Epithelial cell of esophagus (primary cell): ENCODE data around the gene KCNG1.
"Not testable (repeated sequence)": the region's sequence is repeated elsewhere in the genome, so short reads cannot be mapped to it uniquely, and the experiment has no call there.

Source experiments
- DNase-seq: peaks from one replicate; pipeline ENCODE4 v3.0.0; 2010; ENCODE audit warnings: low read depth
- H3K4me3 ChIP-seq: 2 replicates; pipeline ENCODE4 v1.5.1; 2011; ENCODE audit warnings: mild to moderate bottlenecking, low read length, control low read depth
- CTCF ChIP-seq: IDR thresholded peaks from 2 replicates; pipeline ENCODE4 v1.5.1; 2011; ENCODE audit warnings: low read depth, mild to moderate bottlenecking, low read length, control low read depth, inconsistent platforms; ENCODE audit not compliant: insufficient read depth; ENCODE audit errors: missing control alignments

The KCNG1 gene

DNA sequence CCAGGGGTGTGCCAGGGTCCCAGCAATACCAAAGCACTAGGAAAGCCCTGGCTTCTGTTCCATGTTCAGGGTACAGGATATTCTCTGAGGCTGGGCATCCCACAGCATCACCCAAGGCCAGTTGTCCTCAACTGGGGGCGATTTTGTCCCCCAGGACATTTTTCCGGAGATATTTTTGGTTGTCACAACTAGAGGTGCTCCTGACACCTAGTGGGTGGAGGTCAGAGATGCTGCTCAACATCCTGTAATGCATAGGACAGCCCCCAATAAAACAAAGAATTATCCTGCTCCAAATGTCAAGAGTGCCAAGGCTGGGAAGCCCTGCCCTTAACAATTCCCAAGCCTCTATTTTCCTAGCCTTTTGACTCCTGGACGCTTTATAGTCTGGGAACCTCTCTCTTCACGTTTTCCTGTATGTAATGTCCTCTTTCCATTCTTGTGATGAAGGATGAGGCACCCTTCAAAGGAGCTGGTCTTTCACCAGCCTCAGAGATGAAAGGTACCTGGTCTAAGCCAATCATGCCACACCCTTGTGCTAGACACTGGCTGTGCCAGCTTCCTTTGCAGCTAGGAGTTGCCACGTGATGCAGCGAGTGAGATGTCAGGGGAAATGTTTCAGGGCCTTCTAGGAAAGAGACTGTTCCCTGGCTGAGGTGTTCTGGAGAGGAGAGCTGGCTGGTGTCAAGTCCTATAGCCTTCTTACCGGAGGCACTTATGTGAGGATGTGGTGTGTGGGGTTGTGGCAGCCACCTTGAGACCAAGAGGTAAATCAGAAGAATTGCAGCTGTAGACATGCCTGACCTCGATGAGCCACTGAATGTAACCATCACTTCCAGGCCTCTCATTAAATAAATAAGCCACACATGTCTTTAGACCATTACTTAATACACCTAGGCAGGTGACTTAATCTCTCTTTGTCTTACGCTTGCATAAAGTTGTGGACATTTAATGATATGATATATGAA lies 23.4 kb upstream of the KCNG1 start:
- no peak overlapping the region for H3K4me3 ChIP-seq
- TF ChIP-seq CTCF, result no peak
- no peak for DNase-seq

GRCh38 chr20:51045492-51045891 lies 22.6 kb upstream of the KCNG1 start:
- H3K4me3 ChIP-seq, DNase-seq: not testable (repeated sequence)

GRCh38 chr20:51044796-51045195 lies 21.9 kb upstream of the KCNG1 start:
- no peak for TF ChIP-seq CTCF
- DNase-seq, result no peak
- no peak overlapping the region for H3K4me3 ChIP-seq

DNA sequence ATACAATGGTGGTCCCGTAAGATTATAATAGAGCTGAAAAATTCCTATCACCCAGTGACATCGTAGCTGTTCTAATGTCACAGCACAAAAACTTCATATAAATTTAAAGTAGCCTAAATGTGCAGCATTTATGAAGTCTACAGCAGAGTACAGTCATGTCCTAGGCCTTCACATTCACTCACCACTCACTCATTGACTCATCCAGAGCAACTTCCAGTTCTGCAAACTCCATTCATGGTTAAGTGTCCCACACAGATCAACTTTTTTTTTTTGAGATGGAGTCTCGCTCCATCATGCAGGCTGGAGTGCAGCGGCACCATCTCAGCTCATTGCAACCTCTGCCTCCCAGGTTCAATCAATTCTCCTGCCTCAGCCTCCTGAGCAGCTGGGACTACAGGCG lies 20.9 kb upstream of the KCNG1 start:
- DNase-seq, result peak; percentile 75
- TF ChIP-seq CTCF, result no peak
- no peak overlapping the region for H3K4me3 ChIP-seq

- no peak overlapping the region for H3K4me3 ChIP-seq
- no peak for TF ChIP-seq CTCF
- no peak for DNase-seq
Observed at GRCh38 chr20:51042657-51043247, 19.8 kb upstream of the KCNG1 start.

DNA sequence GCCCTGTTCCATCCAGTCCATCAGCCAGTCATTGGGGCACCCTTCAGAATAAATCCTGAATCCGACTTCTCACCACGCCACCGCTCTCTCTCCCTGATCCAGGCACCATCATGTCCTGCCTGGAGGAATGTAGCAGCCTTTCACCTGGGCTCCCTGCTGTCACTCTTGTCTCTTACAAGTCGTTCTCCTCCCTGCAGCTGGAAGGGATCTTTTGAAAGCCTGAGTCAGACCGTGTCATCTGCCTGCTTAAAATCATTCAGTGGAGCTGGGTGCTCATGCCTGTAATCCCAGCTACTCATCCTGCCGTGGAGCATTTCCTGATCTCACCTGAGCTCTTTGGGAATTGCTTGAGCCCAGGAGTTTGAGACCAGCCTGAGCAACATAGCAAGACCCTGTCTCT lies 19.2 kb upstream of the KCNG1 start:
- no peak for TF ChIP-seq CTCF
- H3K4me3 ChIP-seq, result no peak overlapping the region
- DNase-seq, result peak; percentile 89

- no peak for TF ChIP-seq CTCF
- DNase-seq, result no peak
- no peak overlapping the region for H3K4me3 ChIP-seq
Observed at GRCh38 chr20:51037532-51038115, 14.7 kb upstream of the KCNG1 start.
